T-helper 1 cell treated with Interleukin-12 subunit alpha and Interleukin-12 subunit beta and Interleukin-4 antibody, amounts not matched to agents 30 ng/mL and 1 ng/mL, for 36 hours (primary cell): ENCODE results near the gene PHF1. TPM values are rescaled to one million over a fixed set of nuclear protein-coding genes. Genes with fewer than 3 reads are reported as not detected.

Source experiments
- intact Hi-C: fragments of 100-400 bp; cut with micrococcal nuclease; formaldehyde crosslinking; loops from one replicate; pipeline ENCODE4 v1.15.1; 2024
- total RNA-seq: library from RNA; stranded (reverse); gene quantifications from 2 replicates; pipeline ENCODE4 v1.2.3, GENCODE V29; 2022

Gene PHF1
- total RNA-seq, 1 donor from 2014 or later = 37.1 TPM

GRCh38 chr6:33416386-33417127 lies 5.7 kb downstream of the PHF1 start:
- intact Hi-C loops = loop anchor here (5.0 to 10.0 kb wide), 7 partner anchors 296 to 1752 kb away; partner anchors contain the start of genes AGPAT1, C6orf47, CSNK2B and DXO

DNA sequence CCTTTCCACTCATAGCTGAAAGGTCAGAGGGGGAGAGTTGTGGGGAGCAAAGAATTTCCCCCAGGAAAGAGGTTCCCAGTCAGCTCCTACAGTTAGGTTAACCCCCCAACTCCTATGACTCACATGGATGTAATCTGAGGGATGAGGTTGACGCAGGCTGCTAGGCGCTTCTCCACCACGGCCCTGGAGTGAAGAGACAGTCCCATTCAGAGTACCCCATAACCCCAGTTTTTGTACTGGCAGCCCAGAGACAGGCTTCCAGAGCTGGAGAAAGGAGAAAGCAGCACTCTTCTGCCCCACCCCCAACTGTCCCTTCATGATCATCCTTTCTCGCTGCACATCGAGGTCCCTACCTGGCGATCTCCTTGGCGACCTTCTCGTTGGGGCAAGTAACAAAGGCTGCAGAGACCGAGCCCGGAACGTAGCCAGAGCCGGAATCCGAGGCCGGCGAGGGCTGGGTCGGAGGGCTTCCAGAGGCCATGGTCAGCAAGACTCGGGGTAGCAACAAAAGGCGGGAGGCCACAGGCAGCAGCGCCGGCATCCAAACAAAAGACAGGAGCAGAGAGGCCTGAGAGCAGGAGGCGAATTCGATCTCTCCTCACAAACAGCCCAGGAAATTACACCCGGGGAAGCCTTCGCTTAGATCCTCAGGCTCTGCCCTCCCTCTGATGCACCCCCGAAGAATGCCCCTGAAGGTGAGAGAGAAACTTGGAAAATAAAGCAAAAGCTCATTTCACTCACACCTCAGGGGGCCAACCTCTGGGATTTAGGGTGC lies 6.5 kb downstream of the PHF1 start:
- intact Hi-C loops = loop anchor here (5.0 to 10.0 kb wide), 7 partner anchors 295 to 1753 kb away; partner anchors contain the start of genes AGPAT1, C6orf47, CSNK2B and DXO

DNA sequence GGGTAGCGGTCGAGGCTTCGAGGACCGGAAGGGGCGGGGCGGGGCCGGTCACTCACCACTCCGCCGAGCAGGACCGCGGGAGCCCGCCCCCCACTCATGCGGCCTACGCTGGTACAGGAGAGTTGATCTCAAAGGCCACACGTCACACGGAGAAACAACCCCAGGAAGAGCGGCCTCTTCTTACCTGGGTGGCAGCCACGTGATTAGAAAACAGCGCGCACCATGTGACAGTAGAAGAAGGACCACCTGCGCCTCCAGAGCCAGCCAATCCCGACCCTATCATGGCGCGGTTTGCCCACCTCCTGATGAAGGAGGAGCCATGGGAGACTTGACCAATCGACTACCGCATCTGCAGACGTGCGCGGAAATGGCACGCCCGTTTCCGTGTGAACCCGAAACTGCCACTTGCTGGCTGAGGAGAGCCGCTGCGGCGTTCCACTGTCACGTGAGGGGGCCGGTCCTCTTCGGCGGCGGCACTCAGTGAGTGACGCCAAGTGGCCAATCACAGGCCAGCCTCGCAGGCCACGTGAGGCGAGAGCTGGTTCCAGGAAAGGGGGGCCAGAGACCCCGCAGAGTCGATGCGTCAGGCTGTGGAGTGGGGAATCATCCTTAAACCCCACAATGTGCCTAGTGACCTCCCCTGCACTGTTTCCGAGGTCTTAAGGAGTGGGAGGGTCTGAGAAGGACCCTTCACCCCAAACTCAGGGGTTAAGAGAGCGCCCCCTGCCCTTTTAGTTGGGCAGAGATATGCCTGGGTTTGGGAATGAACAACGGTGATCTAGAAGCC lies 7.3 kb downstream of the PHF1 start, which contains the start of gene CUTA:
CUTA (minus strand) TSS at position 205 of the 787 bp plus-strand sequence; CDS start at position 98, 107 bp downstream.
- intact Hi-C loops = loop anchor here (1.0 to 10.0 kb wide), 20 partner anchors 8 to 1753 kb away; partner anchors contain the start of genes AGPAT1, C6orf47, CSNK2B and DXO

DNA sequence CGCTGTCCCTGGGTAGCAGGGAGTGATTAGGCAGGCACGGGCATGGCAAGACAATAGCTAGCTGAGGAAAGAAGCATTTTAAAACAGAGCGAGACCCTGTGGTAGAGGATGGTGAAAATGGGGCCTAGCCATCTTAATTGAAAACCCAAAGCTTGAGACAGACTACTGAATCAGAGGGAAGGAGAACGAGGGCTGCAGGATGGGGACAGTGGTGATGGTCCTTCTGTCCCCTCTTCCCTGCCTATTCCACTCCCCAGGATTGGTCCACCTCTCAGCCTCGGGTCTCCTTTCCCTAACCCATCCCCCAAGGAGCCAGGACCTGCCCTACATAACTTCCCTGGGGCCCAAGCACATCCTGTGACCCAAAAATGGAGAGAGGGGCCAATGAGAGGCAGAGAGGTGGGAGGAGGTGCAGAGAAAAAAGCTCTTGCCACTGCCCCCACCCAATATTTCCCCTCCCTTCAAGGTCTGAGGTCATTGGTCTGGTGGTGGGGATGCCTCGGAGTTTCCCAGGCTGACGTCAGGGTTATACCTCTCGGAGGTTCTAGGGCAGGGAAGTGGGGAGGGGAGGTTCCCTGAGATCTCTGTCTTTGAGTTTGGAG lies 8.0 kb downstream of the PHF1 start:
- intact Hi-C loops = loop anchor here (1.0 to 10.0 kb wide), 20 partner anchors 8 to 1754 kb away; partner anchors contain the start of genes AGPAT1, C6orf47, CSNK2B and DXO

DNA sequence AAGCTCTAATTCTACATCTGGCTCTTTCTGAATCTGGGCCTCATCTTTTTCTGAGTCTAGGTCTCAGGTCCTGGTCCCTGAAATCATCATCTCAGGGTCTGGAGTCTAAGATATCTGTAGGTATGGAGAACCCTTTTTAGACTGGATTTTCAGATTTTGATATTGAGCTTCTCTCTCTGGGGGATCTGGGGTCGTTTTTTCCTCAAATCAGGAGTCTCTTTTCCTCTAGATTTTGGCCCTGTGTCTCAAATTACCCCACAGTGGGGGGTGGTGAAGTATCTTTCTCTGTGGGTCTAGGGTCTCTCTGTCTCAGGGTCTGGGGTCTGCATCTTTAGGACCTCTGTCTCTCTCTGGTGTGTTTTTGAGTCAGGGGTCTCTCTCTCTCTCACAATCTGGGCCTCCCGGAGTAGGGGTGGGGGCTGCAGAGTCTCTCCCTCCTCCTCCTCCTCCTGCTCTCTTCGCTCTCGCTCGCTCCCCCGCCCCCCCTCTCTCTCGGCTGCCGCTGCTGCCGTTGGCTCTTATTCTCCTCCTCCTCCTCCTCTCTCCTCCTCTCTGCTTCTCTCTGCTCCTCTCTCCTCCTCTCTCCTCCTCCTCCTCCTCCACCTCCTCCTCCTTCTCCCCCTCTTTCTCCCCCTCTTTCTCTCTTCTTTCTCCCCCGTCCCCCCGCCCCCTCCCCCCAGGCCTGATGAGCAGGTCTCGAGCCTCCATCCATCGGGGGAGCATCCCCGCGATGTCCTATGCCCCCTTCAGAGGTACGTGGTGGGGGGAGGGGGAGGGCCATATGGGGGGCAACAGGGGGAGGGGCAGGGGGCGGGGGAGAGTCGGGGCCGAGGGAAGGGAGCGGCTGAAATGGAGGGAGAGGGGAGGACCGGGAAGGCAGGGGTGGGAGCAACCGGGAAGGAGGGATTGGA lies 9.0 kb downstream of the PHF1 start, which contains the start of gene SYNGAP1:
SYNGAP1 (plus strand) TSS at position 486 of the 911 bp plus-strand sequence; CDS start at position 686, 200 bp downstream.
- intact Hi-C loops = loop anchor here (2.0 to 10.0 kb wide), 12 partner anchors 35 to 1755 kb away; partner anchors contain the start of genes AGPAT1, C6orf47, CSNK2B and DXO

GRCh38 chr6:33420491-33421343 lies 9.9 kb downstream of the PHF1 start:
- intact Hi-C loops = no loop called here

DNA sequence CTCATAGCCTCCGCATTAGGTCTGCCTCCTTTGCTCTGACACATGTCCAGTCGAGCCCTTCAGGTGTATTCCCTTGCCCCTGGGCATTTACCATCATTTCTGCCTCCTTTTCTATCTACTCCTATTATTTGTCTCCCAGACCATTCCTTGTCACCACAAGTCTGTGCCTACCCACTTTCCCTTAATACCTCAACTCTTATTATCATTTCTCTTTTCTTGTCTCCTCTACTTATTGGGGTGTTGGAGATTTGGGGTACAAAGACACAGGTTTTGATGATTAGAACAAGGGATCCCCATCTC lies 10.5 kb downstream of the PHF1 start:
- intact Hi-C loops = no loop called here

GRCh38 chr6:33423777-33424176 lies 13.0 kb downstream of the PHF1 start:
- intact Hi-C loops = no loop called here

DNA sequence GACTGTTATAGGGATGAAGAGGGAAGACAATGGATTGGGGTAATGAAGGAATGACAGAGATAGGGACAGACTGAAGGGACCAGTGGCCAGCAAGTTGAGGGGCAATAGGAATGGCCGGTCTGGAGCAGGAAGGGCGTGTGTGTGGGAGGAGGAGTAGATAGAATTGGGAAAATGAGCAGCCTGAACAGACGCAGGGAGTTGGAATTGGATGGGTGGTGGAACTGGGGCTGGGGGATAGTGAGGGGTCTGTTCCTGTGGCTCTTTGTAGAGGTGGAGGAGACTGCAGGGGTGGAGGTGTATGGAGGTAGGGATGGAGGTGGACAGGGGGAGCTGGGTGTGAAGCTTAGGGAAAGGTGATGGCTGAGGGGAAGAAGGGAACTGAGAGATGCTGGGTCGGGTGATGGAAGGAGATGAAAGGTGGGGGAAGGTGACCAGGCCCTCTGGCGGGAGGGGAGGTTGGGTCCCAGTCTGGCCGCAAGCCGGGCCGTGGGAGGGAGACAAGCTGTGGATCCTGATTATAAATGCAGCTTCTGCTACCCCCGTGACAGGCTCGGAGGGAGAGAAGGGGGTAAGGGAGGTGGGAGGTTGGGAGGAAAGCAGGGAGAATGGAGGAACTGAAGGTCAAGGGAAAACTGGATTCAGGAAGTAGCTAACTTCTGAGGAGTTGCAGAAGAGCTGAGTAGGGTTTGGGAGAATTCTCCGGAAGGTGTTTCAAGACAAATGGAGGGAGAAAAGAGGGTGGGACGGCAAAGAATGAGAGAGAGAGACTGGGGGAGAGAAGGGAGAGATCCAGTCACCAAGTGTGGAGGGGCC lies 14.2 kb downstream of the PHF1 start:
- intact Hi-C loops = loop anchor here (1.0 to 5.0 kb wide), 5 partner anchors 15 to 196 kb away; partner anchors contain the start of genes ITPR3, KIFC1 and ZBTB9

GRCh38 chr6:33425668-33426577 lies 15.1 kb downstream of the PHF1 start:
- intact Hi-C loops = loop anchor here (1.0 to 5.0 kb wide), 6 partner anchors 8 to 195 kb away; partner anchors contain the start of genes CUTA, ITPR3, KIFC1 and ZBTB9

GRCh38 chr6:33426590-33427511 lies 16.0 kb downstream of the PHF1 start:
- intact Hi-C loops = loop anchor here (1.0 to 5.0 kb wide), 2 partner anchors 9 to 105 kb away; partner anchors contain the start of gene CUTA

GRCh38 chr6:33427585-33428223 lies 16.9 kb downstream of the PHF1 start:
- intact Hi-C loops = loop anchor here (1.0 to 5.0 kb wide), 2 partner anchors 105 to 144 kb away; no protein-coding TSS in a partner anchor

DNA sequence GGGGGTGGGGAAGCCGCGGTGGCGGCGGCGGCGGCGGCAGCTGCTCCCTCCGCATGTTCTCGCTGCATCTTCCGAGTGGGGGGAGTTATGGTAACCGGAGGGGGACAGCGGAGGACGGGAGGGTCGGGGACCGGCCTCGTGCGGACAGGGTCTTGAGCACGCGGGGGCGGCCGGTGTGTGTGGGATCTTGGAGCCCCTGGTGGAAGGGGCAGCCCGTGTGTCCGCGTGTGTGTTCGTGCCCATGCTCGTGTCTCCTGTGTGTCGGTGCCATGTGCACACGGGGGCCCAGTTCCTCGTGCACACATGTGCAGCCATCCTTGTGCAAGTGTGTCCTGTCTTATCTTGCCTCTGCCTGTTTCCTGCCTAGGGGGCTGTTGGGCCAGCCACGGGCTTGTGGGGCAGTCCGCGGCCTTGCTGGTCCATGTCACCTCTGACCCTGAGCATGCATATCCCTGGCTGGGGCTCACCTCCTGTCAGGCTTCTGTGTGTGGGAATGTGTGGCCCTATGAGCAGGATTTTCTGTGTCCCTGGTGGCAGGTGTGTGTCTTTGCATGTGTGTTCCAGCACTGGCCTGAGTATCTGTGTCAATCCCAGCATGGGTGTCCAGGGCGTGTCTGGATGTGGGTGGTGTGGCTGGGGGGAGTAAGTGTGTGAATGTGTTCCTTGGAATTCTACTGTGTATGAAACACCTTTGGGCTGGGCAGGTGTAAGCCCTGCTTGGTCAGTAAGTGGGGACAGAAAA lies 17.6 kb downstream of the PHF1 start:
- intact Hi-C loops = loop anchor here (1.0 to 5.0 kb wide), 2 partner anchors 104 to 143 kb away; no protein-coding TSS in a partner anchor
